GM11168 (cell line): Measurements from ENCODE around the gene MAGEA9B.
"Not testable (repeated sequence)": the region's sequence is repeated elsewhere in the genome, so short reads cannot be mapped to it uniquely, and the experiment has no call there.

Experiments
- in situ Hi-C: fragments of 300-500 bp; cut with MboI; formaldehyde crosslinking; loops from one replicate; pipeline ENCODE4 v1.12.0; 2022; ENCODE audit warnings: low sequenced_read_pairs; ENCODE audit not compliant: unreplicated experiment

MAGEA9B gene

DNA sequence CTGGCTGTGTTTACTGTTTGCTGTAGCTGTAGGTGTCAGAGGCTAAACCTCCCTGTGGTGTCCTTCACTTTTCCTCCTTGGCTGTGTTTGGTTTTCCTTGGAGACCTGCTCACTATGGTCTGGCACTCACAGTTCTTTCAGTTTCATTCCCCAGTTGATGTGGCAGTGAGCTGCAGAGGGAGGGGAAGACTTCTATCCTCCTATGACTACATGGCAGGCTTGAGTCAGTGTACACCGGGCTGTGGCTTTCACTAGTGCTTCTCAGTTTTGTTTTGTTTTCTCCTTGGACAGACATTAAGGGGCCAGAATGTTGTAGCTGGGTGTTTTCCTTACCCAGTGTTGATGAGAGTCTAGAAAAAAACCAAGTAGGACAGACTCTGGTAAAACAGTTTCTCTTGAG lies 13.8 kb downstream of the MAGEA9B start:
- in situ Hi-C loops, result loop anchor here (25.0 kb wide), 1 partner anchor 214 kb away; the partner anchor contains the start of gene MAGEA9

DNA sequence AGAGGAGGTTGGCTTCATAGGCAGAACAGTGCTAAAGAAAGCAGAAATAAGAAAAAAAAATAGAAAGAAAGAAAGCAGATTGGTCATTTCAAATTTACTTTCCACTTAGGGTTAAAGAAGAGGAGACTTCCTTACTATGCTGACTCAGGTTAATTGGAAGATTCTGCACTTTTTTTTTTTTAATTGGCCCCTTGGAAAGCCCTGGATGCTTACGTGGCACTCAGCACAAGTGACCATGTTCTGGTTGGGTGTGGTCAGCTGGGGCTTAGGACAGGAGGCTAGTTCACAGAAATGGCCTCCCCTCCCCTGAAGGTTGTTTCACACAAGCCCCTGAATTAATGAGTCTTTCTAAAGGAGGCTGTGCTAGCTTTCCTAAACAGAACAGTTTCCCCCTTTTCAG lies 14.5 kb downstream of the MAGEA9B start:
- in situ Hi-C loops, result loop anchor here (25.0 kb wide), 1 partner anchor 215 kb away; the partner anchor contains the start of gene MAGEA9

DNA sequence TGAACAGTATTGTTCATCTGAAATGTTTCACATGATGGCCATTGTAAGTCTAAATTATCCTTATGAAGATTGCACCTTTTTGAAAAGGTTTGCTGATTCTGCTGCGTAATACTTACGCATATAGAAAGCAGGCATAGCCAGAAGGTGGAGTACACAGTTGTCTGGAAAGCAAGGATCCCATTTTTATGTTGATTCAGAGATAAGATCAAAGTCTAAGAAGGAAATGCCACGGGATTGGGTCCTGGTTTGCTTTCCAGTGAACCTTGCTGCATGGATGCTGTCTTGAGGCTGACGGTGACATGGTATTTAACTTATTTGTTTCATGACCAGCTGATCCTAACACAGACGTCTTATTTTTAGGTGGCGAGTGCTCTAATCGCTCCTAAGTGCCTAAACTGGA lies 15.5 kb downstream of the MAGEA9B start:
- in situ Hi-C loops, result loop anchor here (25.0 kb wide), 1 partner anchor 216 kb away; the partner anchor contains the start of gene MAGEA9

DNA sequence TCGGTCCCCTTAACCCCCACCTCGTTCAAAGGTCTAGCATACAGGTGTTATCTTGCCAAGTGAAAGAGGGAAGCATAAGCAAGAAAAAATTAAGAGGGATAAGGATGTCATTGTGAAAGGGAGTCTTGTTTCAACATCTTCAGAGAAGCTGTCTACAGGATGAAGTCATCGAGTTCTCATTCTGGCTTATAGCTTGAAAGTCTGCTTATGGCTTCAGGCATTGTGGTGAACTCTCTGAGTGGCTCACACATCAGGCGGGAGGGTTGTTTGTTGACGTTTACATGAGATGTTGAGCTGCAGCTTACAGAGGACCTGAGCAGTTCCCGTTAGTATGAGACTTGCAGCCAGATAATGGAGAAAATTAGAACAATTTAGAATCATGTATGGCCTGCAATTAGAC lies 16.6 kb downstream of the MAGEA9B start:
- in situ Hi-C loops, result loop anchor here (25.0 kb wide), 1 partner anchor 217 kb away; the partner anchor contains the start of gene MAGEA9

DNA sequence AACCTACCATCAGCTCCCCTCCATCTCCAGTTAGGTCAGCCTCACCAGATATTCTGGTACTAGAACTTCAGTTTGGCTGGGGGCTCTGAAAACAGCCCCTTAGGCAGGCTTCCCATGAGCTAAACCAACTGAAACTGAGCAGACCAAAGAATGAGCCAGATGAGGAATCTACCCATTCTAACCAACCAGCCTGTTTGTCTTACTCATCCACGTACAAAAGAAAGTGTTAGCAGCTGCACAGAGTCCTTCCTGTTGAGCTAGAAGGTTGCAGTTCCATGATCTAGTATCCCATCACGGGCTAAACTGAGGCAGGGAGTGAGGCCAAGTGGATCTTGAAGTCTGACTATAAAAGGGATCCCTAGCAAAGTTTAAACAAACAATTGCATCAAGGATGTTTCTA lies 17.5 kb downstream of the MAGEA9B start:
- in situ Hi-C loops, result loop anchor here (10.0 to 25.0 kb wide), 2 partner anchors 218 to 355 kb away; partner anchors contain the start of genes HSFX4 and MAGEA9

DNA sequence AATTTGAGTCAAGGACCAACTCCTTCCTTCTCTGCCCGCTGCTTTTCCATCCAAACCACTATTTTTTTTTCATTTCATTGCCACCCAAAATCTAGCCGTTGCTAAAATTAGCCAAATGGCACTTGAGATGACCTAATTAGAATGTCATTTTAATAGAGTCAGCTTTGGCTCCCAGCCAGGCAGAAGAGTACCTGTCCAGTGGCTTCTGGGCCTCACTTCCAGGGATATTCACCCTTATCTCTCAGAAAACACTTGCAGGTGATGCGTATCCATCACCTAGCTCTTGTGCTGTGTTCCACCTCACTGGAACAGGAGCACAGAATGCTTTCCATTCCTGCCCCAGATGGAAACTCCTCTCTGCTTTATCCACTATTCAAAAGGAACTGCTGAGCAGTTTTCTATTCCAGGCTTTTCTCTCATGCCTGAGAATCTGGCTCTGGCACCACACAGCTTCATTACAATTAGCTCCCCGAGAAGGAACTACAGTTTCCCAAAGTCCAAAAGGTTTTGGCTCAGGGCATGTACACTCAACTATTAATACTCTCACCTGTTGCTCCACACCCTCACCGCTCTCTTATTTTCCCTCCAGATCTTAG lies 18.5 kb downstream of the MAGEA9B start:
- in situ Hi-C loops, result loop anchor here (10.0 to 25.0 kb wide), 2 partner anchors 219 to 356 kb away; partner anchors contain the start of genes HSFX4 and MAGEA9

DNA sequence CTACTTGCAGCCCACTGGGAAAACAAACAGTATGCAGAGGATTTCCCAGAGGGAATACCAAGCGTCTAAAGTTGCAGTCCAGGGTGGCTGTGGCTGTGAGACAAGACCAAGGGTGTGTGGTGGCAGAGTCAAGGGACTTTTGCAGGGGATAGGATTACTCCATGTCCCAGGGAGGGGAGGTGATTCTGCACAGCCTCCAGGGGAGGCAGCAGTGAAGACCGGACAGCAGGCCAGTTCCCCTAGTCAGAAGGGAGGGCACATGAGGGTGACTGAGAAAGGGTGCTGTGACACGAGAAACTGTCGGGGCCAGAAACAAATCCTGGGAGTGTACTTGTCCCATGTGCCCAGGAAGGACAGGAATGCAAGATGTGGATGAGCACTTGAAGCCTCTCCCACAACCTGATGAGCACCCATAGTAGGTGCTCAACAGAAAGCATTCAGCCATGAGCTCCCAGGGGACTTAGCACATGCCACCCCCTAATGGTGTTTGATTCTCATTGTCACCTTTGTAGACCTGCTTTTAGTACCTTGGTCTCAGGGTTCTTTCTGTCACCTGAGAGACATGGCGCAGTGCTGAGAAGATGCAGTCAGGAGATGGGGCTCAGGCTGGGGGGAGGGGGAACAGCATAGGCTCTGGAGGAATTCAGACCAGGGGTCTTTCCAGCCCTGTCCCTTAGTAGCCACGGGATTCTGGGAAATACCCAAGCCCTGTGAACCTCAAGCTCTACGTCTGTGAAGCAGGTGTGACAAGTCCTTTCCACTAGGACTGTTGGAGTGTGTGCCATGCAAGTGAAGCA lies 19.4 kb downstream of the MAGEA9B start:
- in situ Hi-C loops, result loop anchor here (10.0 to 25.0 kb wide), 2 partner anchors 219 to 357 kb away; partner anchors contain the start of genes HSFX4 and MAGEA9

DNA sequence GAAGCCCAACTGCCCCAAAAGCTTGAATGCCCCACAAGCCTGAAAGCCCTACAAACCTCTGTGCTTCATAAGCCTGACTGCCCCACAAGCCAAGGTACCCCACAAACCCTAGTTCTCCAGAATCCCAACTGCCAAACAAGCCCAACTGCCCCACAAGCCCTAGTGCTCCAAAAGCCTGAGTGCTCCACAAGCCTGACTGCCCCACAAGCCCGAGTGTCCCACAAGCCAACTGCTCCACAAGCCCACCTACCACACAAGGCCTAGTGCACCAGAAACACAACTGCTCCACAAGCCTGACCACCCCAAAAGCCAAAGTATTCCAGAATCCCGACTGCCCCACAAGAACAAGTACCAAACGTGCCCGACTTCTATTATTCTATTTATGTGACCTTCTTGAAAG lies 23.9 kb downstream of the MAGEA9B start:
- in situ Hi-C loops, result loop anchor here (10.0 to 25.0 kb wide), 2 partner anchors 224 to 361 kb away; partner anchors contain the start of genes HSFX4 and MAGEA9

DNA sequence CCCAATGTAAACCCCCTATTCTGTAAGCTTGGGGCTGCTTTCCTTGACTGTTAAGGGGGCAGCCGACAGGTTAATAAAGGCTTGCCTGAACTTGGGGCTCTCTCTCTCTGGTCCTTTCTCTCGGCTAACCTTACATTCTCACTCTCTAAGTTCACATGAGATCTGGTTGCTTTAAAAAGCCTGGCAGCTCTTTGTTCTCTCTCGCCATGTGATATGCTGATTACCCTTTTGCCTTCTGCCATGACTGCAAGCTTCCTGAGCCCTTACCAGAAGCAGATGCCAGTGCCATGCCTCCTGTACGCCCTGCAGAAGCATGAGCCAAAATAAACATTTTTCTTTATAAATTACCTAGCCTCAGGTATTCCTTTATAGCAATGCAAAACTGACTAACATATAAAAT lies 32.0 kb downstream of the MAGEA9B start:
- in situ Hi-C loops, result loop anchor here (25.0 kb wide), 1 partner anchor 232 kb away; the partner anchor contains the start of gene MAGEA9

DNA sequence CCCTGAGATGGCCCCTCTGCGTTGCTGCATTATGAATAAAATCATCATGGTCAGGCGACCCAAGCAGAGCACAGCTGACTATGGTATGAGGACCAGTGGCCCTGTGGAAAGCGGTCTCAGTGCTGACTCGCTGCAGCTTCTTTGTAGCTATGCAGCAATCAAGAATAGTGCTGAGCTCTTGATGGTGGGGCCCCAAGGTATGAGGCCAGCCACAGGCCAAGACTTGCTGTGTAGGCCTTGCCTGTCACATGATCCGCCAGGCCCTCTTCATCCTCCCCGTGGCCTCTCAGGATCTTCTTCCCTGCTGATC lies 35.4 kb downstream of the MAGEA9B start:
- in situ Hi-C loops, result loop anchor here (25.0 kb wide), 1 partner anchor 235 kb away; the partner anchor contains the start of gene MAGEA9

DNA sequence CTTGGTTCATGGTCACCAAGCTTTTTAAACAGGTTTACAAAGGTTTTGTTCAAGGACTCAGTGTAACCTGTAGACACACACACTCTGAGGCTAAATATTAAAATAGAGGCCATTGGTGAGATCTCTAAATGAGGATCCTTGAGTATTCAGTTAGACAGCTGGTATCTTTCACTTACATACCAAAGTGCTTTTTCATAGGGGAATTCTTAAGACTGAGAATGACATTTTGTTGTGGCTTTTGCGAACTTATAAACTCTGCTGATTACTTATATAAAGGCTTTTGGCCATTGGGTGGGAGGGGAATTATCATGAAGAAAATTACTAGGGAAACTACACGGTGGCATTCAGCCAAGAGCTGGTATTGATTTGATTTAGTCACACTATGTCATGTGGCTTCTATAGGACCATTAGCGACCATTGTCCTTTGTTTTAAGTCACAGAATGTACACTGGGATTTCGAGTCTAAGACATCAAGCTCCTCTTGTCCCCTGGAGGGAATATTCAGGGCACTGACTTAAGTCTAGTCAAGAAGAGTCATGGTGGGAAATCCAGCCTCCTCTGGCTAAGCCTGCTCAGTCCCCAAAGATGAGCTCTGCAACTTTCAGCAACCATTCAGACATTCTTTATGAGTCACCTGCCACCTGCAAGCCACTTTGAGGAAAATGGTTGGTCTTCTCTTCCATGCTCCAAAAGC lies 35.9 kb downstream of the MAGEA9B start:
- in situ Hi-C loops, result loop anchor here (25.0 kb wide), 1 partner anchor 236 kb away; the partner anchor contains the start of gene MAGEA9

DNA sequence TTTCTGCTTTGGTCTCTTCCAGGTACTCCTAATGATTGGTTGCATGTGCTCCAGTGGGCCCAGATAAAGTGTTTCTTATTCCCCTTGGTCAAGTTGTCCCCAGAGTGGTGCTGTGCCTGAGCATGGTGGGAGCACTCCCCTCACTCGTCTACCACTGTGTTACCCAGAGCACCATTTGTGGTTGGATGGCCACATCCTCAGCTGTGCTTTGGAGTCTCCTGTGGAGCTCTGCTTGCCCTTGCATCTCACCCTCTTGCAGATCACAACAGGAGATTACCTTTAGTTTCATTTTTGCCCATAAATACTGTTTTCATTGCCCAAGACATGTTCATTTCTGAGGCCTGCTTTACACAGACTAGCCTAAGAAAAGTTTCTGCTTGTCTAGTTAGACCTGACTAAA lies 36.8 kb downstream of the MAGEA9B start:
- in situ Hi-C loops, result loop anchor here (25.0 kb wide), 1 partner anchor 237 kb away; the partner anchor contains the start of gene MAGEA9

DNA sequence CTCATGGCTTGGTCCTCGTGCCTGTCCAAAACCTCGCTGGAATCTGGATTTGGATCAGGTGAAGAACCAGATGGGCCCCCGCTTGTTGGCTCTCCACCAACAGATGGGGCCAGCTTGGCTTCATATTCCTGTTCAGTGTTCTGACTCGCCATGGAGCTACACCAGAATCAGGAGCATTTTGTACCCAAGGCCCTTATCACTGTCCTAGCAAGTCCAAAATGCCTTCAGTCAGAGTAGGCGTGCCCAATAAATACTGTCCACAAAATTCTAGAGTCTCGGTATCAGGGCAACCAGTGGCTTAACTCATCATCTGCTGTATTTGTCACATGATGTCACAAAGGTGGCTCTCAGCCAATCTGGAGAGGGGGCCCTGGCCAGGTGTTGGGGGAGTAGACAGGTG lies 37.6 kb downstream of the MAGEA9B start, which contains the start of gene HSFX3:
TSS of gene HSFX3 (minus strand) at position 224 of the 400 bp plus-strand sequence. CDS start at position 152, 72 bp downstream.
- in situ Hi-C loops, result loop anchor here (25.0 kb wide), 1 partner anchor 238 kb away; the partner anchor contains the start of gene MAGEA9

DNA sequence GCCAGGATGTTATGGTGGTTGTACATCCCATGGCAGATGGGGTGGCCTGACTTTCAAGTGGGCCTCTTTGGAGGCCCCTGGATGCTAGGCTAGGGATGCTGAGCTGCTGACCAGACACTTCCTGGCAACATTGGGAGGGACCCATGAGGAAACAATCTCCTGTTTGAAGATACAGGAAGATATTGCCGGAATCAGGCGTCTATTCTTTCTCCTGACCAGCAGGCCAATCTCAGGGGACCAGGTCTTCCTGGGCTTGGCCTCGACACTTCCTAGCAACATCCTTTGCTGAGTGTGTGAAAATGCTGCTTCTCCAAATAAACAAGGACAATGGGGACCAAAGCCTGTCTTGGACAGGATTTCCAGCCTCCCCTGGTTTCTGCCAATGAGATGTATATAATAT lies 39.5 kb downstream of the MAGEA9B start:
- in situ Hi-C loops, result not testable (repeated sequence)

DNA sequence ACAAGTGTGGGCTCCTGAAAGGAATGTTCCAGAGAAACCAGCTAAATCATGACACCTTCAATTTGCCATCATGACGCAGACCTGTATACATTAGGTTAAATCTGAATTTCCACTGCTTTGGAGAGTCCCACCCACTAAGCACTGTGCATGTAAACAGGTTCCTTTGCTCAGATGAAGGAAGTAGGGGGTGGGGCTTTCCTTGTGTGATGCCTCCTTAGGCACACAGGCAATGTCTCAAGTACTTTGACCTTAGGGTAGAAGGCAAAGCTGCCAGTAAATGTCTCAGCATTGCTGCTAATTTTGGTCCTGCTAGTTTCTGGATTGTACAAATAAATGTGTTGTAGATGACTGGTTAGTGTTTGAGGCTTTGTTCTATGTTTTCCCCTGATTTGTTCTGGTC lies 40.3 kb downstream of the MAGEA9B start:
- in situ Hi-C loops, result not testable (repeated sequence)

DNA sequence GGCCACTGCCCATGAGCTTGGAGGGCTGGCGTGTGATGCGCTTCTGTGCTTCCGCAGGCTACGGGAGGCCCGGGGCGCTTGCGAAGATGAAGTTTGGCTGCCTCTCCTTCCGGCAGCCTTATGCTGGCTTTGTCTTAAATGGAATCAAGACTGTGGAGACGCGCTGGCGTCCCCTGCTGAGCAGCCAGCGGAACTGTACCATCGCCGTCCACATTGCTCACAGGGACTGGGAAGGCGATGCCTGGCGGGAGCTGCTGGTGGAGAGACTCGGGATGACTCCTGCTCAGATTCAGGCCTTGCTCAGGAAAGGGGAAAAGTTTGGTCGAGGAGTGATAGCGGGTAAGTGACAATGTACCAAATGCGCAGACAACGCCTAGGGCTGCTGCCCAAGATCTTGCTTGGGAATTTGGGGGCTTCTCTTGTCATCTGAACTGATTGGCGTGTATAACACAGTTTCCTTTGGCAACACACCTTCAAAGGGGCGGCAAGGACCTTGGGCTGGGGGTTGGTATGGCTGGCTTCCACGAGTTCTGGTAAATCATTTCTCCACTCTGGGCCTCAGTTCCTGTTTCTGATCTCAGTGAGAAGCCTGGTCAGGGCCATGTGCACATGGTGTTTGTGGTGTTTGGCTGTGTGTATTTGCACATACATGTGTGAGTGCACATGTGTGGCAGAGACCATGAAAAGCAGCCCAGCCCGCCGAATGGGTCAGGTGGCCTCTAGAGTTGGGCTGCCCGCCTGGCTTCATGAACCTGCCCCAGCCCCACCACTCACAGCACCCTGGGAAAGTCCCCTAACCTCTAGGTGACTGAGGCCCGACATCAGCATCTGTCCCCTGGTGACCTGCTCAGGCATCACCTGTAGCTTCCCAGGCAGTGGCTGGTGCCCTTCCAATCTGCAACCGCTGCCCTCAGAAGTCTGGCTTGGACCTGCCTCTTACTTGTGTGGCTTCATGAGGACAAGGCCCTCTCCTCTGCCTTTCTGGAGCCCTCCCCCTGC lies 41.4 kb downstream of the MAGEA9B start:
- in situ Hi-C loops, result not testable (repeated sequence)

DNA sequence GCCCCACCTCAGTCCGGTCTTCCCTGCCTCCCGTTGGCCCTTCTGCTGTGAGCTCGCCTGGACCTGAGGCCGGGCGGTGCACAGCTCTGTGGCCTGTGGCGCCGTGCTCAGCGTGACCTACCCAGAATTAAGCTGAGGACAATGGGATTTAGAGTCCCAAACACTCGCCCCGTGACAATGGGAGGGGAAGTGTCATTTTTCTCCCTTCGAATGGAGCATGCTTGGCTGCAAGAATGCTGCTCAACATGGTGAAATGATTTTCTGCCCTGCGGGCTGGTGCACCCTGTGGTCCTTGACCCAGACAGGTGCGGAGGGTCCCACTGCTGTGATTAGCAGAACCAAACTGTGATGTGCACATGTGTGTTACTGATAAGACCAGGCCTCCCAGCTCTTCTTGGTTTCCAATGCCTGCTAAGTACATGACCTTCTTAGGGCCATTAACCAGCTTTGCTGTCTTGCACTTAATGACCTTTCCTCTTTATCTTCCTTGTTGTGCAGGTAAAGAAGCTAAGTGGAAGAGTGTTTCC lies 45.7 kb downstream of the MAGEA9B start:
- in situ Hi-C loops, result no loop called here

DNA sequence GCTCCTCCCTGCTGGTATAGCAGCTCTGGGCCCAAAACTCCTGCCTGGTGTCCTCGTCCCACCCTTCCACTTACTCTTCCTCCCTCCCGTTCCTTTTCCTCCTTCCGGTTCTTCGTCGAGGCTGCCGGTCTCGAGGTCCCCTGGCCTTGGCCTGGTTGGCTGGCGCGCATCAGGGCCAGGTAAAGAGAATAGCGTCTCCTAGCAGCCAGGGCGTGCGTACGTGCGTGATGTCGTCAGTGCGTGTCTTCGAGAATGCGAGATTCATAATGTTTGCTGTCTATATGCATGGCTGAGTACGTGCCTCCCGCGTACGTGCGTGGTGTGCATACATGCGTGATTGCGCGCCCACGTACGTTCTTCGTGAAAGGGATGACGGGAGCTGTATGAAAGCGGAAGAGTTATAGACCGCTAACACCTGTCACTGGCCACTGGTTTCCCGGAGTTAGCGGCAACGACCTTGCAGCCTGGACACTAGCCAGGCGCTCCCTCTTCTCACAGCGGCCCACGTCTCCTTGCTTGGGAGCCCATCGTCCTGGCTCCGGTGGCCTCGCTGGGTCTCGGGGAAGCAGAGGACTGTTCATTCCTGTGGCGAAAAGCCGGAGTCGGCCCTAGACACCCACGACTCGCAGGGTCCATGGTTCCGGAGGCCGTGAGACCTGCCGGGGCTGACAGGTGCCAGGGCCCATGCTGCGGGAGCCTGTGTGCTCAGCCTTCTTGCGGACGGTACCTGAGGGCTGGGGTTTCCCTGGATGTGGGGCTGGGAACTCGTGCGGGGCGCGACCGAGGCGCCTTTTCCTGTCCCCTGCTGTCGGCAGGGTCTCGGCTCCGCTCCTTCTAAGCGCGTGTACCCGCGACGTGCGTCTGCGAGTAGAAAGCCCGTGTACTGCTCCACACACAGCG lies 46.4 kb downstream of the MAGEA9B start, which contains the start of gene EOLA1:
TSS of gene EOLA1 (plus strand) at position 392 of the 900 bp plus-strand sequence. CDS start 4,619 bp downstream, outside the sequence.
- in situ Hi-C loops, result no loop called here
